ENCODE measurements around the gene FIGN.

DNA sequence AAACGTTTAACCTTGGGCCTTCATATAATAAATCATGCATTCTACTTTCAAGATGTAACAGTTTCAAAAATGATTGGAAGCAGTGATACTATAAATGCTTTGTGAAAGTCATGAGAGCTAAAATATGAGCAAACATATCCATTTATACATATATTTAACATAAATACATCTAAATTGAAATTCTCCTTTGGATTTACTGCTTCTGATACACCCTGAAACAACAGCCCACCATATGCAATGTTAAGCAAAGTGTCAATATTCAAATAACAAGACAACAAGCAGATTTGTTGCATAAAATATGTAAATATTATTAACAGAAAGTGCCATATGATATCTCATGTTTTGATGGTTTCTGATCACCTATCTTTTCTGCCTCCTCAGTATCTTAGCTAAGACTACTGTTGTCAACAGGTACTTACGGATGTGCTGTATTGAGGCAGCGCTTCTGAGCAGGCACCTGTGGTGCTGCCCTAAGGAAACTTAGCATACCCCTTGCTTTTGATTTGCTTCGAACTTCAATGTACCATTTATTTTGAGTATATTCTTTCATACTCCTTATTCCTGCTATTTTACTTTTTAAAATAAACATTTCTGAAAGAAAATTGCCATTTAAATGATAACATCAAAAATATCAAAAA is 6.1 kb downstream of the FIGN start:
- TF ChIP-seq, protein P1, sequence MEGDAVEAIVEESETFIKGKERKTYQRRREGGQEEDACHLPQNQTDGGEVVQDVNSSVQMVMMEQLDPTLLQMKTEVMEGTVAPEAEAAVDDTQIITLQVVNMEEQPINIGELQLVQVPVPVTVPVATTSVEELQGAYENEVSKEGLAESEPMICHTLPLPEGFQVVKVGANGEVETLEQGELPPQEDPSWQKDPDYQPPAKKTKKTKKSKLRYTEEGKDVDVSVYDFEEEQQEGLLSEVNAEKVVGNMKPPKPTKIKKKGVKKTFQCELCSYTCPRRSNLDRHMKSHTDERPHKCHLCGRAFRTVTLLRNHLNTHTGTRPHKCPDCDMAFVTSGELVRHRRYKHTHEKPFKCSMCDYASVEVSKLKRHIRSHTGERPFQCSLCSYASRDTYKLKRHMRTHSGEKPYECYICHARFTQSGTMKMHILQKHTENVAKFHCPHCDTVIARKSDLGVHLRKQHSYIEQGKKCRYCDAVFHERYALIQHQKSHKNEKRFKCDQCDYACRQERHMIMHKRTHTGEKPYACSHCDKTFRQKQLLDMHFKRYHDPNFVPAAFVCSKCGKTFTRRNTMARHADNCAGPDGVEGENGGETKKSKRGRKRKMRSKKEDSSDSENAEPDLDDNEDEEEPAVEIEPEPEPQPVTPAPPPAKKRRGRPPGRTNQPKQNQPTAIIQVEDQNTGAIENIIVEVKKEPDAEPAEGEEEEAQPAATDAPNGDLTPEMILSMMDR (IDR thresholded peaks at IDR 0.05): no peak
- no peak for TF ChIP-seq ZFX (IDR thresholded peaks at IDR 0.05; ENCODE audit: borderline replicate concordance)
